Smooth muscle cell (in vitro differentiated cells): ENCODE data around the gene CADM3. TPM values are rescaled to one million over a fixed set of nuclear protein-coding genes. Genes with fewer than 3 reads are reported as not detected.

Experiments used
- DNase-seq: peaks from one replicate; lab custom pipeline; 2025; ENCODE audit not compliant: unreplicated experiment; lab: John Stamatoyannopoulos, UW
- H2AFZ ChIP-seq: fragments of 200-600 bp; sonication (generic); 2 replicates; pipeline ENCODE4 v1.6.0; 2016; ENCODE audit warnings: antibody characterized with exemption, low read depth, mild to moderate bottlenecking
- H3F3A ChIP-seq: fragments of 200-600 bp; sonication (generic); 2 replicates; pipeline ENCODE4 v1.6.0; 2017; ENCODE audit warnings: antibody characterized with exemption, low read depth
- H3K27ac ChIP-seq: fragments of 200-600 bp; sonication (generic); 2 replicates; pipeline ENCODE4 v1.5.1; 2016; ENCODE audit warnings: low read depth, mild to moderate bottlenecking
- H3K27me3 ChIP-seq: fragments of 200-600 bp; sonication (generic); 2 replicates; pipeline ENCODE4 v1.6.1; 2016; ENCODE audit warnings: low read depth, mild to moderate bottlenecking
- H3K36me3 ChIP-seq: fragments of 200-600 bp; sonication (generic); 2 replicates; pipeline ENCODE4 v1.5.1; 2016; ENCODE audit warnings: low read depth
- H3K4me1 ChIP-seq: fragments of 200-600 bp; sonication (generic); 2 replicates; pipeline ENCODE4 v1.5.1; 2016; ENCODE audit warnings: low read depth
- H3K4me2 ChIP-seq: fragments of 200-600 bp; sonication (generic); 2 replicates; pipeline ENCODE4 v1.6.0; 2016; ENCODE audit warnings: mild to moderate bottlenecking
- H3K4me3 ChIP-seq: fragments of 200-600 bp; sonication (generic); 2 replicates; pipeline ENCODE4 v1.5.1; 2016; ENCODE audit warnings: mild to moderate bottlenecking
- H3K79me2 ChIP-seq: fragments of 200-600 bp; sonication (generic); 2 replicates; pipeline ENCODE4 v1.6.0; 2016; ENCODE audit warnings: low read depth, mild to moderate bottlenecking
- H3K9ac ChIP-seq: fragments of 200-600 bp; sonication (generic); 2 replicates; pipeline ENCODE4 v1.6.0; 2016; ENCODE audit warnings: low read depth
- H3K9me3 ChIP-seq: fragments of 200-600 bp; sonication (generic); replicated peaks from 2 replicates; pipeline ENCODE4 v1.5.1; 2016; ENCODE audit warnings: low read depth
- H4K20me1 ChIP-seq: fragments of 200-600 bp; sonication (generic); 2 replicates; pipeline ENCODE4 v1.6.0; 2016; ENCODE audit warnings: low read depth
- CTCF ChIP-seq: fragments of 200-600 bp; sonication (generic); IDR thresholded peaks from 2 replicates; pipeline ENCODE4 v1.5.1; 2017; ENCODE audit warnings: borderline replicate concordance, mild to moderate bottlenecking, antibody characterized with exemption; ENCODE audit not compliant: insufficient read depth, poor library complexity, severe bottlenecking
- WGBS: methylation state at CpG from one replicate; pipeline ENCODE4 v1.1.7; 2016; ENCODE audit warnings: low lambda C conversion rate; 5-methylcytosine and 5-hydroxymethylcytosine counted together
- polyA plus RNA-seq: library from polyadenylated mRNA; unstranded; fragments of >200 nt; fragmentation: Nextera tagmentation; extraction: Ambion mirVana; gene quantifications from 2 replicates; pipeline ENCODE4 v1.2.1, GENCODE V29; 2016
- total RNA-seq: library from RNA; depleted of rRNA; stranded (reverse); fragments of >200 nt; gene quantifications from 2 replicates; pipeline ENCODE4 v1.2.3, GENCODE V29; 2014

Gene CADM3
- total and polyA plus RNA-seq, 2 experiments from 2014 or later, result 0.90 to 1.2 TPM

- Histone ChIP-seq H2AFZ (no peak overlapping the region), H3K9ac (no peak overlapping the region), H3K36me3 (no peaks in the 10 kb centered on the region), H3K4me1 (no peaks in the 10 kb centered on the region), H3K27me3 (no peaks in the 10 kb centered on the region), H3F3A (no peaks in the 10 kb centered on the region), H3K9me3 (no peaks in the 10 kb centered on the region), H4K20me1 (no peaks in the 10 kb centered on the region), H3K4me2 (no peak overlapping the region), H3K79me2 (no peaks in the 10 kb centered on the region), H3K4me3 (no peak overlapping the region), H3K27ac (no peak overlapping the region)
- TF ChIP-seq CTCF, result no peak
- WGBS, result 71% methylated on average over 2 of the region's 2 CpGs
- no peak for DNase-seq
These were observed 51.6 kb downstream of the CADM3 start for GRCh38 chr1:159223004-159223403.

GRCh38 chr1:159228554-159228953 lies 57.1 kb downstream of the CADM3 start:
- Histone ChIP-seq H3K4me3 (no peak overlapping the region), H3K79me2 (no peaks in the 10 kb centered on the region), H3K4me2 (no peak overlapping the region), H3F3A (no peaks in the 10 kb centered on the region), H3K4me1 (no peaks in the 10 kb centered on the region), H3K36me3 (no peaks in the 10 kb centered on the region), H3K27ac (no peak overlapping the region), H3K9me3 (no peaks in the 10 kb centered on the region), H3K9ac (no peak overlapping the region), H2AFZ (no peak overlapping the region), H4K20me1 (no peaks in the 10 kb centered on the region), H3K27me3 (no peaks in the 10 kb centered on the region)
- 59% methylated on average over 2 of the region's 2 CpGs for WGBS
- TF ChIP-seq CTCF, result no peak
- no peak for DNase-seq

- Histone ChIP-seq H3K4me3 (no peak overlapping the region), H3K9ac (no peak overlapping the region), H4K20me1 (no peaks in the 10 kb centered on the region), H3K4me2 (no peak overlapping the region), H3K4me1 (no peaks in the 10 kb centered on the region), H2AFZ (no peak overlapping the region), H3K9me3 (no peaks in the 10 kb centered on the region), H3K27ac (no peak overlapping the region), H3F3A (no peaks in the 10 kb centered on the region), H3K79me2 (no peaks in the 10 kb centered on the region), H3K36me3 (no peaks in the 10 kb centered on the region), H3K27me3 (no peaks in the 10 kb centered on the region)
- 72% methylated on average over 8 of the region's 8 CpGs for WGBS
- DNase-seq, result no peak
- TF ChIP-seq CTCF, result no peak
These were observed 58.0 kb downstream of the CADM3 start for GRCh38 chr1:159229260-159229885.

- no peaks in the 10 kb centered on the region for H3K36me3 ChIP-seq
- no peak overlapping the region for H3K9ac ChIP-seq
- no peak overlapping the region for H3K27ac ChIP-seq
- no peaks in the 10 kb centered on the region for H3K9me3 ChIP-seq
- no peak overlapping the region for H3K4me3 ChIP-seq
- no peaks in the 10 kb centered on the region for H3K79me2 ChIP-seq
- 4% methylated on average over 1 of the region's 1 CpG for WGBS
- H3K4me2 ChIP-seq, result no peak overlapping the region
- no peak for DNase-seq
- TF ChIP-seq CTCF, result no peak
- H3F3A ChIP-seq, result no peaks in the 10 kb centered on the region
- H2AFZ ChIP-seq, result no peak overlapping the region
- no peaks in the 10 kb centered on the region for H3K27me3 ChIP-seq
- H4K20me1 ChIP-seq, result no peaks in the 10 kb centered on the region
- no peaks in the 10 kb centered on the region for H3K4me1 ChIP-seq
These were observed 58.5 kb downstream of the CADM3 start for GRCh38 chr1:159229896-159230295.
